ENCODE measurements around the gene TLE2. TPM values are rescaled to one million over a fixed set of nuclear protein-coding genes. Genes with fewer than 3 reads are reported as not detected.
A peak's percentile ranks its signal among the peaks of the same experiment; 100 is the strongest.

TLE2 gene
- total RNA-seq, 1 experiment from 2014 or later: 6.2 TPM

DNA sequence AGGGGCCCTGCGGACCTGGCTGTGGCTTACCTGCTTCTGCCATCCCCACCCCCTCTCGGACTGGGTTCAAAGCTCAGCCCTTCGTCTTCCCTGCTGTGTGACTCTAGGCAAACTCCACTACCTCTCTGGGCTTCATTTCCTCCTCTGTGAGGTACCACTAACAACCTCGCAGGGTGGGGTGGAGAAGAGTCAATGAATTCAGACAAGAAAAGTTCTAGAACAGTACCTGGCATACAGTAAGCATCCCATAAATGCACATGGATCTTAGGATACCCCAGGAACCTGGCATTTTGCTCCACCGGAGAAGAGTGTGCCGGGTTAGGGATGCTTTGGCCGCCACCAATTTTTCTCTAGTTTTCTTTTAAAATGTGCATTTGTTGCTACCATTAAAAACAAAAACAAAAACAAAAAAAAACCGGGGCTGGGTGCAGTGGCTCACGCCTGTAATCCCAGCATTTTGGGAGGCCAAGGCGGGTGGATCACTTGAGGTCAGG lies 29.8 kb upstream of the TLE2 start:
- POLR2A ChIA-PET: no interaction called here
- DNase-seq (ENCODE audit: low read depth, low spot score) (no peak), ATAC-seq (no peak)
- in situ Hi-C loops (cut with HindIII; ENCODE audit: low pct_unique_long_range_greater_than_20kb, low sequenced_read_pairs): no loop called here
- Histone ChIP-seq H3K4me3 (ENCODE audit: low read depth in 2 of 2, low read length in 2 of 2) (no peak overlapping the region), H3K27me3 (ENCODE audit: control insufficient read depth, insufficient read depth, low read length) (no peaks in the 10 kb centered on the region), H3K4me1 (ENCODE audit: control insufficient read depth, insufficient read depth, low read length) (peaks cover 33% of the 10 kb centered on the region), H3K36me3 (ENCODE audit: control insufficient read depth, insufficient read depth, low read length) (no peaks in the 10 kb centered on the region), H3K9me3 (ENCODE audit: control insufficient read depth, insufficient read depth, low read depth, low read length) (no peaks in the 10 kb centered on the region), H3K27ac (ENCODE audit: low read length) (peak overlapping the region; percentile 54; the same call in 1 of the 2 replicates)
- BruUV-seq (replicated peaks): no TSS peak
- intact Hi-C loops (cut with micrococcal nuclease; ENCODE audit: unreplicated experiment): no loop called here
- TF ChIP-seq, protein P1, sequence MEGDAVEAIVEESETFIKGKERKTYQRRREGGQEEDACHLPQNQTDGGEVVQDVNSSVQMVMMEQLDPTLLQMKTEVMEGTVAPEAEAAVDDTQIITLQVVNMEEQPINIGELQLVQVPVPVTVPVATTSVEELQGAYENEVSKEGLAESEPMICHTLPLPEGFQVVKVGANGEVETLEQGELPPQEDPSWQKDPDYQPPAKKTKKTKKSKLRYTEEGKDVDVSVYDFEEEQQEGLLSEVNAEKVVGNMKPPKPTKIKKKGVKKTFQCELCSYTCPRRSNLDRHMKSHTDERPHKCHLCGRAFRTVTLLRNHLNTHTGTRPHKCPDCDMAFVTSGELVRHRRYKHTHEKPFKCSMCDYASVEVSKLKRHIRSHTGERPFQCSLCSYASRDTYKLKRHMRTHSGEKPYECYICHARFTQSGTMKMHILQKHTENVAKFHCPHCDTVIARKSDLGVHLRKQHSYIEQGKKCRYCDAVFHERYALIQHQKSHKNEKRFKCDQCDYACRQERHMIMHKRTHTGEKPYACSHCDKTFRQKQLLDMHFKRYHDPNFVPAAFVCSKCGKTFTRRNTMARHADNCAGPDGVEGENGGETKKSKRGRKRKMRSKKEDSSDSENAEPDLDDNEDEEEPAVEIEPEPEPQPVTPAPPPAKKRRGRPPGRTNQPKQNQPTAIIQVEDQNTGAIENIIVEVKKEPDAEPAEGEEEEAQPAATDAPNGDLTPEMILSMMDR (IDR thresholded peaks at IDR 0.05): no peak
- TF ChIP-seq SIN3A (IDR thresholded peaks at IDR 0.05; ENCODE audit: borderline replicate concordance, insufficient read depth, low read depth, low read length): no peak
- TF ChIP-seq TCF7L2 (IDR thresholded peaks at IDR 0.05; ENCODE audit: low read depth, low read length): no peak
- no peak for TF ChIP-seq POLR2AphosphoS5 (IDR thresholded peaks at IDR 0.05; ENCODE audit: low read depth, low read length)
- TF ChIP-seq, protein P2, sequence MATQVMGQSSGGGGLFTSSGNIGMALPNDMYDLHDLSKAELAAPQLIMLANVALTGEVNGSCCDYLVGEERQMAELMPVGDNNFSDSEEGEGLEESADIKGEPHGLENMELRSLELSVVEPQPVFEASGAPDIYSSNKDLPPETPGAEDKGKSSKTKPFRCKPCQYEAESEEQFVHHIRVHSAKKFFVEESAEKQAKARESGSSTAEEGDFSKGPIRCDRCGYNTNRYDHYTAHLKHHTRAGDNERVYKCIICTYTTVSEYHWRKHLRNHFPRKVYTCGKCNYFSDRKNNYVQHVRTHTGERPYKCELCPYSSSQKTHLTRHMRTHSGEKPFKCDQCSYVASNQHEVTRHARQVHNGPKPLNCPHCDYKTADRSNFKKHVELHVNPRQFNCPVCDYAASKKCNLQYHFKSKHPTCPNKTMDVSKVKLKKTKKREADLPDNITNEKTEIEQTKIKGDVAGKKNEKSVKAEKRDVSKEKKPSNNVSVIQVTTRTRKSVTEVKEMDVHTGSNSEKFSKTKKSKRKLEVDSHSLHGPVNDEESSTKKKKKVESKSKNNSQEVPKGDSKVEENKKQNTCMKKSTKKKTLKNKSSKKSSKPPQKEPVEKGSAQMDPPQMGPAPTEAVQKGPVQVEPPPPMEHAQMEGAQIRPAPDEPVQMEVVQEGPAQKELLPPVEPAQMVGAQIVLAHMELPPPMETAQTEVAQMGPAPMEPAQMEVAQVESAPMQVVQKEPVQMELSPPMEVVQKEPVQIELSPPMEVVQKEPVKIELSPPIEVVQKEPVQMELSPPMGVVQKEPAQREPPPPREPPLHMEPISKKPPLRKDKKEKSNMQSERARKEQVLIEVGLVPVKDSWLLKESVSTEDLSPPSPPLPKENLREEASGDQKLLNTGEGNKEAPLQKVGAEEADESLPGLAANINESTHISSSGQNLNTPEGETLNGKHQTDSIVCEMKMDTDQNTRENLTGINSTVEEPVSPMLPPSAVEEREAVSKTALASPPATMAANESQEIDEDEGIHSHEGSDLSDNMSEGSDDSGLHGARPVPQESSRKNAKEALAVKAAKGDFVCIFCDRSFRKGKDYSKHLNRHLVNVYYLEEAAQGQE (IDR thresholded peaks at IDR 0.05; ENCODE audit: insufficient read depth in 1 of 2, low read depth in 2 of 2, low read length in 1 of 2): no peak
- CTCF ChIA-PET: no interaction called here

DNA sequence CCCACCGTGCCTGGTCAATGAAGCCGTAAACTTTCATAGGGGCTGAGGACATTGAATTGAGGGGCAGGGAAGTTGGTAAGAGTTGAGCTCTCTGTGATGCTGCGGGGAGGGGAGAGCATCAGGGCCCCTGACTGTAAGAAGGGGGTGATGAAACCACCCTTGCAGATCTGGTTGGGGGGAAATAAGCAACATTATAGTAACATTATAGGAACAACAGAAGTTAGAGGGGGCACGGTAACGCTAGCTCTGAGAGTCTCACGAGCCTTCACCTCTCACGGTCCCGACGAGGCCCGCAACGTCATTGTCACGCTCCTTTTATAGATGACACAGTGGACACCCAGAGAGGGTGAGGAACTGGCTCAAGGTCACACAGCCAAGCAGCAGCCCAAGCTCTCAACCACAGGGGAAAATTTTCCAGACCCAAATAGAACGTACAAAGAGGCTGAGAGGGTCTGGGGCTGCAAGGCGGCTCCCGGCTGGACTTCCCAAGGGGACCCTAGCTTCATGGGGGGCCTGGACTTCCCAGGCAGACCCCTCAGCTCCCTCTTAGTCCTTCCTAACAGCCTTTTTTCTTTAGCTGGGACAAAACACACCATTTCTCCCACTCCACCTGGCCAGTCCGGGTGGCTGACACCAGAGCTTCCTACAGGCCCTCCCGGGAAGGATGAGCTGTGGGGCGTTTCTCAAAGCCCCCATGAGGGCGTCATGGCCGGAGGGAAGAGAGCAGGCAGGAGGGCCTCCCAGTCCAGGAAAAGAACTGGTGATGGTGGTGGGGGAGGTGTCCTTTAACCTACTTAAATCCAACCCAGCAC lies 29.1 kb upstream of the TLE2 start:
- Histone ChIP-seq H3K36me3 (ENCODE audit: control insufficient read depth, insufficient read depth, low read length) (no peaks in the 10 kb centered on the region), H3K27ac (ENCODE audit: low read length) (peak overlapping the region; percentile 66), H3K9me3 (ENCODE audit: control insufficient read depth, insufficient read depth, low read depth, low read length) (no peaks in the 10 kb centered on the region), H3K4me3 (ENCODE audit: low read depth in 2 of 2, low read length in 2 of 2) (no peak overlapping the region), H3K4me1 (ENCODE audit: control insufficient read depth, insufficient read depth, low read length) (peaks cover 33% of the 10 kb centered on the region), H3K27me3 (ENCODE audit: control insufficient read depth, insufficient read depth, low read length) (no peaks in the 10 kb centered on the region)
- DNase-seq (ENCODE audit: low read depth, low spot score) (no peak), ATAC-seq (no peak)
- POLR2A ChIA-PET: no interaction called here
- TF ChIP-seq SIN3A (IDR thresholded peaks at IDR 0.05; ENCODE audit: borderline replicate concordance, insufficient read depth, low read depth, low read length): no peak
- no peak for TF ChIP-seq TCF7L2 (IDR thresholded peaks at IDR 0.05; ENCODE audit: low read depth, low read length)
- TF ChIP-seq, protein P1 (IDR thresholded peaks at IDR 0.05): no peak
- TF ChIP-seq, protein P2 (IDR thresholded peaks at IDR 0.05; ENCODE audit: insufficient read depth in 1 of 2, low read depth in 2 of 2, low read length in 1 of 2): no peak
- no peak for TF ChIP-seq POLR2AphosphoS5 (IDR thresholded peaks at IDR 0.05; ENCODE audit: low read depth, low read length)
- intact Hi-C loops (cut with micrococcal nuclease; ENCODE audit: unreplicated experiment): no loop called here
- CTCF ChIA-PET: no interaction called here
- in situ Hi-C loops (cut with HindIII; ENCODE audit: low pct_unique_long_range_greater_than_20kb, low sequenced_read_pairs): no loop called here
- no TSS peak for BruUV-seq (replicated peaks)

Measured in Panc1 (cell line).